ENCODE measurements around the gene BHMT2. TPM values are rescaled to one million over a fixed set of nuclear protein-coding genes. Genes with fewer than 3 reads are reported as not detected.
A peak's percentile ranks its signal among the peaks of the same experiment; 100 is the strongest.

The BHMT2 gene
- total and polyA plus RNA-seq, 2 of the 13 experiments (the other 11 are each of a cell fraction or from before 2014, with no cell fraction given) = 13.8 to 18.8 TPM

DNA sequence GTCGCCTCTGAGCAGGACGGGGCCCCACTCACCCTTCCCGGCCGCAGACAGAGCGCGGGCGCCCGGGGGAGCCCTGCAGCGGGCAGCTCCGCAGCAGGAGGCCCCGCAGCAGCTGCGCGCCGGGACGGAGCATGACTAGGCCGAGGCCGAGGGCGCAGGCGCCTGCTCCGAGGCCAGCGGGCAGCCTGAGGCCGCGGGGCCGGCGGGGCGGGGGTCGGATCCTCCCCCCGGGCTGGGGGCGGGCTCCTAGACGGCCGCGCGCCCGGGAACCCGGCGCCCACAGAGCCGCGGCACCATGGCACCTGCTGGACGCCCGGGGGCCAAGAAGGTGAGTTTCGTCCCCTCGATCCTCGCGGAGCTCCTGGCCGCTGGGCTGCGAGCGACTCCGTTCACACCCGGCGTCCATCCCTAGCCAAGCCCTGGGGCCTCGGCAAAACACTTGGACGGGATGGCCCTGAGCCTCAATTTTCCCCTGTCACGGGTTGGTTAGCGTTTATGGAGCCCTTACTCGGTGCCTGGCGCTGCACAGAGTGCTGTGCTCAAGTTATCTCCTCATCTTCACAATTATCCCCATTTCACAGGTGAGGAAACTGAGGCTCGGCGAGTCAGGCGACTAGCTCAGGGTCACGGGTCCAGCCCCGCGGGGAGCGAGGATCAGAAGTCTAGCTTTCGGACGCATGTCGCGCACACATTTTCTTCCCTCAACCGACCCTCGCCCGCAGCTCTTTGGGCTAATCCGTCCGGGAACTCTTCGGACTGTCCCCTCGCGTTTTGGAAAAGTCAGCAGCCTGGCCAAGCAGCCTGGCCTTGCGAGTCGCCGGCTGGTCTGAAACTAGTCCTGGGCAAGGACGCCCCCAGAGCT, at the start of gene BHMT2, which contains the start of gene DMGDH (continued):
- TF ChIP-seq, protein P1, sequence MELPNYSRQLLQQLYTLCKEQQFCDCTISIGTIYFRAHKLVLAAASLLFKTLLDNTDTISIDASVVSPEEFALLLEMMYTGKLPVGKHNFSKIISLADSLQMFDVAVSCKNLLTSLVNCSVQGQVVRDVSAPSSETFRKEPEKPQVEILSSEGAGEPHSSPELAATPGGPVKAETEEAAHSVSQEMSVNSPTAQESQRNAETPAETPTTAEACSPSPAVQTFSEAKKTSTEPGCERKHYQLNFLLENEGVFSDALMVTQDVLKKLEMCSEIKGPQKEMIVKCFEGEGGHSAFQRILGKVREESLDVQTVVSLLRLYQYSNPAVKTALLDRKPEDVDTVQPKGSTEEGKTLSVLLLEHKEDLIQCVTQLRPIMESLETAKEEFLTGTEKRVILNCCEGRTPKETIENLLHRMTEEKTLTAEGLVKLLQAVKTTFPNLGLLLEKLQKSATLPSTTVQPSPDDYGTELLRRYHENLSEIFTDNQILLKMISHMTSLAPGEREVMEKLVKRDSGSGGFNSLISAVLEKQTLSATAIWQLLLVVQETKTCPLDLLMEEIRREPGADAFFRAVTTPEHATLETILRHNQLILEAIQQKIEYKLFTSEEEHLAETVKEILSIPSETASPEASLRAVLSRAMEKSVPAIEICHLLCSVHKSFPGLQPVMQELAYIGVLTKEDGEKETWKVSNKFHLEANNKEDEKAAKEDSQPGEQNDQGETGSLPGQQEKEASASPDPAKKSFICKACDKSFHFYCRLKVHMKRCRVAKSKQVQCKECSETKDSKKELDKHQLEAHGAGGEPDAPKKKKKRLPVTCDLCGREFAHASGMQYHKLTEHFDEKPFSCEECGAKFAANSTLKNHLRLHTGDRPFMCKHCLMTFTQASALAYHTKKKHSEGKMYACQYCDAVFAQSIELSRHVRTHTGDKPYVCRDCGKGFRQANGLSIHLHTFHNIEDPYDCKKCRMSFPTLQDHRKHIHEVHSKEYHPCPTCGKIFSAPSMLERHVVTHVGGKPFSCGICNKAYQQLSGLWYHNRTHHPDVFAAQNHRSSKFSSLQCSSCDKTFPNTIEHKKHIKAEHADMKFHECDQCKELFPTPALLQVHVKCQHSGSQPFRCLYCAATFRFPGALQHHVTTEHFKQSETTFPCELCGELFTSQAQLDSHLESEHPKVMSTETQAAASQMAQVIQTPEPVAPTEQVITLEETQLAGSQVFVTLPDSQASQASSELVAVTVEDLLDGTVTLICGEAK (IDR thresholded peaks at IDR 0.05) = no peak
- TF ChIP-seq, protein P1 (CRISPR knock-in tag; IDR thresholded peaks at IDR 0.05) = peak; percentile 46; the same call in 1 of the 2 replicates
- no peak for TF ChIP-seq ZNF20 (CRISPR knock-in tag; IDR thresholded peaks at IDR 0.05)
- peak; percentile 77 for TF ChIP-seq SPEN (CRISPR knock-in tag; IDR thresholded peaks at IDR 0.05; ENCODE audit: low read depth)
- no peak for TF ChIP-seq ZNF205 (CRISPR knock-in tag; IDR thresholded peaks at IDR 0.05)
- TF ChIP-seq ZNF543 (CRISPR knock-in tag; IDR thresholded peaks at IDR 0.05) = peak; percentile 66; the same call in 1 of the 2 replicates
- TF ChIP-seq, protein P2, sequence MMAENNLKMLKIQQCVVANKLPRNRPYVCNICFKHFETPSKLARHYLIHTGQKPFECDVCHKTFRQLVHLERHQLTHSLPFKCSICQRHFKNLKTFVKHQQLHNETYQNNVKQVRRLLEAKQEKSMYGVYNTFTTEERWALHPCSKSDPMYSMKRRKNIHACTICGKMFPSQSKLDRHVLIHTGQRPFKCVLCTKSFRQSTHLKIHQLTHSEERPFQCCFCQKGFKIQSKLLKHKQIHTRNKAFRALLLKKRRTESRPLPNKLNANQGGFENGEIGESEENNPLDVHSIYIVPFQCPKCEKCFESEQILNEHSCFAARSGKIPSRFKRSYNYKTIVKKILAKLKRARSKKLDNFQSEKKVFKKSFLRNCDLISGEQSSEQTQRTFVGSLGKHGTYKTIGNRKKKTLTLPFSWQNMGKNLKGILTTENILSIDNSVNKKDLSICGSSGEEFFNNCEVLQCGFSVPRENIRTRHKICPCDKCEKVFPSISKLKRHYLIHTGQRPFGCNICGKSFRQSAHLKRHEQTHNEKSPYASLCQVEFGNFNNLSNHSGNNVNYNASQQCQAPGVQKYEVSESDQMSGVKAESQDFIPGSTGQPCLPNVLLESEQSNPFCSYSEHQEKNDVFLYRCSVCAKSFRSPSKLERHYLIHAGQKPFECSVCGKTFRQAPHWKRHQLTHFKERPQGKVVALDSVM (CRISPR knock-in tag; IDR thresholded peaks at IDR 0.05) = peak; percentile 51
- TF ChIP-seq, protein P3, sequence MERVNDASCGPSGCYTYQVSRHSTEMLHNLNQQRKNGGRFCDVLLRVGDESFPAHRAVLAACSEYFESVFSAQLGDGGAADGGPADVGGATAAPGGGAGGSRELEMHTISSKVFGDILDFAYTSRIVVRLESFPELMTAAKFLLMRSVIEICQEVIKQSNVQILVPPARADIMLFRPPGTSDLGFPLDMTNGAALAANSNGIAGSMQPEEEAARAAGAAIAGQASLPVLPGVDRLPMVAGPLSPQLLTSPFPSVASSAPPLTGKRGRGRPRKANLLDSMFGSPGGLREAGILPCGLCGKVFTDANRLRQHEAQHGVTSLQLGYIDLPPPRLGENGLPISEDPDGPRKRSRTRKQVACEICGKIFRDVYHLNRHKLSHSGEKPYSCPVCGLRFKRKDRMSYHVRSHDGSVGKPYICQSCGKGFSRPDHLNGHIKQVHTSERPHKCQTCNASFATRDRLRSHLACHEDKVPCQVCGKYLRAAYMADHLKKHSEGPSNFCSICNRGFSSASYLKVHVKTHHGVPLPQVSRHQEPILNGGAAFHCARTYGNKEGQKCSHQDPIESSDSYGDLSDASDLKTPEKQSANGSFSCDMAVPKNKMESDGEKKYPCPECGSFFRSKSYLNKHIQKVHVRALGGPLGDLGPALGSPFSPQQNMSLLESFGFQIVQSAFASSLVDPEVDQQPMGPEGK (CRISPR knock-in tag; IDR thresholded peaks at IDR 0.05) = peak; percentile 66; the same call in 1 of the 2 replicates
- 0 out of 2 replicates have a peak, but pooled peaks have one; percentile 27 for TF ChIP-seq YEATS2 (CRISPR knock-in tag; IDR thresholded peaks at IDR 0.05; ENCODE audit: borderline replicate concordance)
- TF ChIP-seq ZSCAN20 (CRISPR knock-in tag; IDR thresholded peaks at IDR 0.05; ENCODE audit: borderline replicate concordance) = peak; percentile 70
- TF ChIP-seq ZNF530 (CRISPR knock-in tag; IDR thresholded peaks at IDR 0.05; ENCODE audit: low read depth) = no peak
- no peak for TF ChIP-seq KLF11 (CRISPR knock-in tag; IDR thresholded peaks at IDR 0.05)
- TF ChIP-seq ZNF446 (CRISPR knock-in tag; IDR thresholded peaks at IDR 0.05) = peak; percentile 7; the same call in 1 of the 2 replicates
- TF ChIP-seq ZNF274 (CRISPR knock-in tag; IDR thresholded peaks at IDR 0.05) = peak; percentile 53; the same call in 1 of the 2 replicates
- peak; percentile 50; the same call in 1 of the 2 replicates for TF ChIP-seq NRL (CRISPR knock-in tag; IDR thresholded peaks at IDR 0.05; ENCODE audit: borderline replicate concordance)
- no peak for TF ChIP-seq TARDBP (CRISPR knock-in tag; IDR thresholded peaks at IDR 0.05)
